ENCODE measurements around the gene ZNF777. TPM values are rescaled to one million over a fixed set of nuclear protein-coding genes. Genes with fewer than 3 reads are reported as not detected.

ZNF777 gene
- total and polyA plus RNA-seq, 2 experiments from 2014 or later: 2.8 to 7.9 TPM

DNA sequence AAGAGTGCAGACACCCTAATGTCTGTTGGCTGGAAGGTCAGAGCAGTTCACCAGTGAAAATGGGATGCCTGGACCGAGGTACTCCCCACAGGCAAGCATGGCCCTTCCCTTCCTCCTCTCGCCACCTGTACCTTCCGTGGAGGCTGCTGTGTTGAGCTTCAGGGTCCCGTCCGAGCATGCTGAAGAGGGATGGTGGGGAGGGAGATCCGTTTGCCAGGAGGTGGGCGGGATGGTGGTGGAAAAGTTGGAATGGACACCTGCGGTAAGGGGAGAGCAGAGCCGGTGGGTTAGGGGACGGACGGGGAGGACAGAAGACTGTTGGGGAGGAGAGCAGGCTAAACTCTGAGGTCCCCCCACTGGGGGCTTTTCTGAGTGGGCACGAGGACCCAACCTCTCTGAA lies 15.9 kb upstream of the ZNF777 start (continued):
- TF ChIP-seq, protein P1, sequence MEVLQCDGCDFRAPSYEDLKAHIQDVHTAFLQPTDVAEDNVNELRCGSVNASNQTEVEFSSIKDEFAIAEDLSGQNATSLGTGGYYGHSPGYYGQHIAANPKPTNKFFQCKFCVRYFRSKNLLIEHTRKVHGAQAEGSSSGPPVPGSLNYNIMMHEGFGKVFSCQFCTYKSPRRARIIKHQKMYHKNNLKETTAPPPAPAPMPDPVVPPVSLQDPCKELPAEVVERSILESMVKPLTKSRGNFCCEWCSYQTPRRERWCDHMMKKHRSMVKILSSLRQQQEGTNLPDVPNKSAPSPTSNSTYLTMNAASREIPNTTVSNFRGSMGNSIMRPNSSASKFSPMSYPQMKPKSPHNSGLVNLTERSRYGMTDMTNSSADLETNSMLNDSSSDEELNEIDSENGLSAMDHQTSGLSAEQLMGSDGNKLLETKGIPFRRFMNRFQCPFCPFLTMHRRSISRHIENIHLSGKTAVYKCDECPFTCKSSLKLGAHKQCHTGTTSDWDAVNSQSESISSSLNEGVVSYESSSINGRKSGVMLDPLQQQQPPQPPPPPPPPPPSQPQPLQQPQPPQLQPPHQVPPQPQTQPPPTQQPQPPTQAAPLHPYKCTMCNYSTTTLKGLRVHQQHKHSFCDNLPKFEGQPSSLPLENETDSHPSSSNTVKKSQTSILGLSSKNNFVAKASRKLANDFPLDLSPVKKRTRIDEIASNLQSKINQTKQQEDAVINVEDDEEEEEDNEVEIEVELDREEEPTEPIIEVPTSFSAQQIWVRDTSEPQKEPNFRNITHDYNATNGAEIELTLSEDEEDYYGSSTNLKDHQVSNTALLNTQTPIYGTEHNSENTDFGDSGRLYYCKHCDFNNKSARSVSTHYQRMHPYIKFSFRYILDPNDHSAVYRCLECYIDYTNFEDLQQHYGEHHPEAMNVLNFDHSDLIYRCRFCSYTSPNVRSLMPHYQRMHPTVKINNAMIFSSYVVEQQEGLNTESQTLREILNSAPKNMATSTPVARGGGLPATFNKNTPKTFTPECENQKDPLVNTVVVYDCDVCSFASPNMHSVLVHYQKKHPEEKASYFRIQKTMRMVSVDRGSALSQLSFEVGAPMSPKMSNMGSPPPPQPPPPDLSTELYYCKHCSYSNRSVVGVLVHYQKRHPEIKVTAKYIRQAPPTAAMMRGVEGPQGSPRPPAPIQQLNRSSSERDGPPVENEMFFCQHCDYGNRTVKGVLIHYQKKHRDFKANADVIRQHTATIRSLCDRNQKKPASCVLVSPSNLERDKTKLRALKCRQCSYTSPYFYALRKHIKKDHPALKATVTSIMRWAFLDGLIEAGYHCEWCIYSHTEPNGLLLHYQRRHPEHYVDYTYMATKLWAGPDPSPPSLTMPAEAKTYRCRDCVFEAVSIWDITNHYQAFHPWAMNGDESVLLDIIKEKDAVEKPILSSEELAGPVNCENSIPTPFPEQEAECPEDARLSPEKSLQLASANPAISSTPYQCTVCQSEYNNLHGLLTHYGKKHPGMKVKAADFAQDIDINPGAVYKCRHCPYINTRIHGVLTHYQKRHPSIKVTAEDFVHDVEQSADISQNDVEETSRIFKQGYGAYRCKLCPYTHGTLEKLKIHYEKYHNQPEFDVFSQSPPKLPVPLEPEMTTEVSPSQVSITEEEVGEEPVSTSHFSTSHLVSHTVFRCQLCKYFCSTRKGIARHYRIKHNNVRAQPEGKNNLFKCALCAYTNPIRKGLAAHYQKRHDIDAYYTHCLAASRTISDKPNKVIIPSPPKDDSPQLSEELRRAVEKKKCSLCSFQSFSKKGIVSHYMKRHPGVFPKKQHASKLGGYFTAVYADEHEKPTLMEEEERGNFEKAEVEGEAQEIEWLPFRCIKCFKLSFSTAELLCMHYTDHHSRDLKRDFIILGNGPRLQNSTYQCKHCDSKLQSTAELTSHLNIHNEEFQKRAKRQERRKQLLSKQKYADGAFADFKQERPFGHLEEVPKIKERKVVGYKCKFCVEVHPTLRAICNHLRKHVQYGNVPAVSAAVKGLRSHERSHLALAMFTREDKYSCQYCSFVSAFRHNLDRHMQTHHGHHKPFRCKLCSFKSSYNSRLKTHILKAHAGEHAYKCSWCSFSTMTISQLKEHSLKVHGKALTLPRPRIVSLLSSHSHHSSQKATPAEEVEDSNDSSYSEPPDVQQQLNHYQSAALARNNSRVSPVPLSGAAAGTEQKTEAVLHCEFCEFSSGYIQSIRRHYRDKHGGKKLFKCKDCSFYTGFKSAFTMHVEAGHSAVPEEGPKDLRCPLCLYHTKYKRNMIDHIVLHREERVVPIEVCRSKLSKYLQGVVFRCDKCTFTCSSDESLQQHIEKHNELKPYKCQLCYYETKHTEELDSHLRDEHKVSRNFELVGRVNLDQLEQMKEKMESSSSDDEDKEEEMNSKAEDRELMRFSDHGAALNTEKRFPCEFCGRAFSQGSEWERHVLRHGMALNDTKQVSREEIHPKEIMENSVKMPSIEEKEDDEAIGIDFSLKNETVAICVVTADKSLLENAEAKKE (CRISPR knock-in tag; IDR thresholded peaks at IDR 0.05): no peak

DNA sequence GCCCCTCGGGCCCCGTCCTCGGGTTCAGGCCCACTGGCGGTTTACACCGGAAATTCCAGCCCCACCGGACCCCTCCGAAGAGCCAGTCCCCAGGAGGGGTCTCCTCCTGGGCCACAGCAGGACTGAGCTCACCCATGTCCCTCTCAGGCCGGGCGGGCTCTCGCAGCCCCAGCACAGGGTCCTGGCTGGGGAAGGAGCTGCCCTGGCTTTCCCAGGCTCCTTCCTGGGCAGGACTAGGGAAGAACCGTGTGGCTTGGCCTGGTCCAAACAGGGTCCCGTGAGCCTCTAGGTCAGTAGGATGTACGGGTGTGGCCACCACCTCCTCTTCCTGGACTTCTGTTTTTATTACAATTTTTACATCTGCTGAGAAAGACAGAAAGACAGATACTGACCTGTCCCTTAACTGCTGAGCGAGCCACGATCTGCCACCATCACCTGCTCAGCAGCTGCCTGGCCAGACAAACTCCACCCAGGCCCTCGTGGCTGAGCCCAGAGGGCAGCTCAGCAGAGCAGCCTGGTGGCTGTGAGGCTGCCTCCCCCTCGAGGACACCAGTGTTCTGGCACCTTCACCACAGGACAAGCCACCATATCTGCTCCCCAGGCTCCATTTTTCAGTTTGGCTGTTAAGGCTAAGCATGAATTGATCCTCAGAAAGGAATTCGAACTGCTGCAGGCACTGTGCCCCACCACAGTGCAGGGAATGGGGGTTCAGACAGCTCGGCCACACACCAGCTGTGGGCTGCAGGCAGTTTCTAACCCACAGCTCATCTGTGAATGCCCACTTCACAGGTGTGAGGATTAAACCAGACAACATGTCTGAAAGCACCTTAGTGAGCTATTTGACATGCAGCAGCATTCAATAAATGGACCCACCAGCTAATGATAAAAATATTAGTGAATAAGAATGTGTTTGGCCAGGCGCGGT lies 14.5 kb upstream of the ZNF777 start:
- no peak for ATAC-seq
- H3K36me3 Mint-ChIP-seq (ENCODE audit: low read depth): peaks cover 82% of the 10 kb centered on the region

More for the DNA sequence above, 14.5 kb upstream of the ZNF777 start:
- Histone ChIP-seq H2AFZ (no peak overlapping the region), H3K4me2 (no peak overlapping the region), H3K36me3 (ENCODE audit: insufficient read depth) (peaks cover 2% of the 10 kb centered on the region; the same call in 1 of the 2 replicates), H4K20me1 (replicated peaks; ENCODE audit: insufficient read depth) (no peaks in the 10 kb centered on the region; the same call in 1 of the 2 replicates), H3K79me2 (replicated peaks; ENCODE audit: insufficient read depth) (no peaks in the 10 kb centered on the region), H3K4me1 (ENCODE audit: insufficient read depth) (peaks cover 4% of the 10 kb centered on the region), H3K4me3 (no peak overlapping the region), H3F3A (replicated peaks; ENCODE audit: low read depth) (no peaks in the 10 kb centered on the region), H3K27me3 (ENCODE audit: insufficient read depth) (no peaks in the 10 kb centered on the region), H3K27ac (ENCODE audit: low read depth) (no peak overlapping the region), H3K9me2 (ENCODE audit: insufficient read depth) (no peaks in the 10 kb centered on the region)
- Mint-ChIP-seq H3K27me3 (ENCODE audit: insufficient read depth, low read depth, poor library complexity) (peaks cover 7% of the 10 kb centered on the region), H3K4me1 (peaks cover 11% of the 10 kb centered on the region; the same call in 2 of the 3 replicates), H3K4me3 (no peak overlapping the region), H3K27ac (no peak overlapping the region), H3K9me3 (peaks cover 26% of the 10 kb centered on the region)
- TF ChIP-seq EZH2phosphoT487 (IDR thresholded peaks at IDR 0.05; ENCODE audit: unreplicated experiment) (no peak), POLR2AphosphoS5 (IDR thresholded peaks at IDR 0.05; ENCODE audit: low read depth) (no peak), ZNF331 (CRISPR knock-in tag; IDR thresholded peaks at IDR 0.05; ENCODE audit: low read depth) (no peak), JUNB (IDR thresholded peaks at IDR 0.05; ENCODE audit: unreplicated experiment) (no peak)
- TF ChIP-seq, protein P2, sequence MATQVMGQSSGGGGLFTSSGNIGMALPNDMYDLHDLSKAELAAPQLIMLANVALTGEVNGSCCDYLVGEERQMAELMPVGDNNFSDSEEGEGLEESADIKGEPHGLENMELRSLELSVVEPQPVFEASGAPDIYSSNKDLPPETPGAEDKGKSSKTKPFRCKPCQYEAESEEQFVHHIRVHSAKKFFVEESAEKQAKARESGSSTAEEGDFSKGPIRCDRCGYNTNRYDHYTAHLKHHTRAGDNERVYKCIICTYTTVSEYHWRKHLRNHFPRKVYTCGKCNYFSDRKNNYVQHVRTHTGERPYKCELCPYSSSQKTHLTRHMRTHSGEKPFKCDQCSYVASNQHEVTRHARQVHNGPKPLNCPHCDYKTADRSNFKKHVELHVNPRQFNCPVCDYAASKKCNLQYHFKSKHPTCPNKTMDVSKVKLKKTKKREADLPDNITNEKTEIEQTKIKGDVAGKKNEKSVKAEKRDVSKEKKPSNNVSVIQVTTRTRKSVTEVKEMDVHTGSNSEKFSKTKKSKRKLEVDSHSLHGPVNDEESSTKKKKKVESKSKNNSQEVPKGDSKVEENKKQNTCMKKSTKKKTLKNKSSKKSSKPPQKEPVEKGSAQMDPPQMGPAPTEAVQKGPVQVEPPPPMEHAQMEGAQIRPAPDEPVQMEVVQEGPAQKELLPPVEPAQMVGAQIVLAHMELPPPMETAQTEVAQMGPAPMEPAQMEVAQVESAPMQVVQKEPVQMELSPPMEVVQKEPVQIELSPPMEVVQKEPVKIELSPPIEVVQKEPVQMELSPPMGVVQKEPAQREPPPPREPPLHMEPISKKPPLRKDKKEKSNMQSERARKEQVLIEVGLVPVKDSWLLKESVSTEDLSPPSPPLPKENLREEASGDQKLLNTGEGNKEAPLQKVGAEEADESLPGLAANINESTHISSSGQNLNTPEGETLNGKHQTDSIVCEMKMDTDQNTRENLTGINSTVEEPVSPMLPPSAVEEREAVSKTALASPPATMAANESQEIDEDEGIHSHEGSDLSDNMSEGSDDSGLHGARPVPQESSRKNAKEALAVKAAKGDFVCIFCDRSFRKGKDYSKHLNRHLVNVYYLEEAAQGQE (IDR thresholded peaks at IDR 0.05; ENCODE audit: unreplicated experiment): no peak
- TF ChIP-seq, protein P3, sequence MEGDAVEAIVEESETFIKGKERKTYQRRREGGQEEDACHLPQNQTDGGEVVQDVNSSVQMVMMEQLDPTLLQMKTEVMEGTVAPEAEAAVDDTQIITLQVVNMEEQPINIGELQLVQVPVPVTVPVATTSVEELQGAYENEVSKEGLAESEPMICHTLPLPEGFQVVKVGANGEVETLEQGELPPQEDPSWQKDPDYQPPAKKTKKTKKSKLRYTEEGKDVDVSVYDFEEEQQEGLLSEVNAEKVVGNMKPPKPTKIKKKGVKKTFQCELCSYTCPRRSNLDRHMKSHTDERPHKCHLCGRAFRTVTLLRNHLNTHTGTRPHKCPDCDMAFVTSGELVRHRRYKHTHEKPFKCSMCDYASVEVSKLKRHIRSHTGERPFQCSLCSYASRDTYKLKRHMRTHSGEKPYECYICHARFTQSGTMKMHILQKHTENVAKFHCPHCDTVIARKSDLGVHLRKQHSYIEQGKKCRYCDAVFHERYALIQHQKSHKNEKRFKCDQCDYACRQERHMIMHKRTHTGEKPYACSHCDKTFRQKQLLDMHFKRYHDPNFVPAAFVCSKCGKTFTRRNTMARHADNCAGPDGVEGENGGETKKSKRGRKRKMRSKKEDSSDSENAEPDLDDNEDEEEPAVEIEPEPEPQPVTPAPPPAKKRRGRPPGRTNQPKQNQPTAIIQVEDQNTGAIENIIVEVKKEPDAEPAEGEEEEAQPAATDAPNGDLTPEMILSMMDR (conservative IDR thresholded peaks at IDR 0.05; ENCODE audit: low read depth in 2 of 2): 0 out of 4 replicates have a peak, but pooled peaks of 1 of the 2 experiments have one; percentile 18
- DNase-seq (ENCODE audit: low spot score): no peak

Data from GM23338 (cell line).